ENCODE data around the gene C3orf85.

GRCh38 chr3:109118584-109118983 lies 17.9 kb upstream of the C3orf85 start:
- no peak for TF ChIP-seq POLR2A (IDR thresholded peaks at IDR 0.05)
- TF ChIP-seq CTCF (IDR thresholded peaks at IDR 0.05) = no peak
